WI38 (cell line): ENCODE data around the gene ZNFX1.

ENCODE experiments used
- H3K4me3 ChIP-seq: 2 replicates; pipeline ENCODE4 v1.5.1; 2011; ENCODE audit warnings: low read depth, mild to moderate bottlenecking, control low read depth, low read length
- TF ChIP-seq, protein P1 (sequence below): IDR thresholded peaks from 2 replicates; pipeline ENCODE4 v1.5.1; 2012; ENCODE audit warnings: low read depth, mild to moderate bottlenecking, control low read depth, low read length

Gene ZNFX1

DNA sequence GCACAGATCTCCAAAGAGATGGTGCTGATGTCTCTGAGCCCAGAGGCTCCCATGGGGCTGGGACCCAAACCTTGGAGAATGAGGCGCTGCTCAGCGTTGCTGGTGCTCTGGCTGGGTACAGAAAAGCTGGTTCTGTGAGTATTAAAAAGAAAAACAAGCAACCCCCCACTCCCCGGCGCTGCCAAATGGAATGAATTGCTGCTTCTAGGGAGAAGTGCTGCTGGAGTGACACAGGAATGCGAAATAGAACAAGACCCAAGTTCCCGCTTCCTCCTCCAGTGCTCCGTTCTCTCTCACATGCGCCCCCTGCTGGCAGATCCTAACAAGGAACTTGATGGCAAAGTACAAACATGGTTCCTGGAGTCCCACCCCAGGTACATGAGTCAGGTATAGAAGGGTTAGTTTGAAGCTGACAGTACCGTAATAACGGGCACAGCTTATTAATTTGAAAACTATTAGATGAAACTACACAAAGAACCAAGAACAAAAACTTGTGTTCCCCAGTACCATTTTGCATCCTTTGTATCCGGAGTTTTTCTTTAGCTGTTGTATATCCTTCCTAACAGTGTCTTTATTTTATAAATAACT is 60.8 kb downstream of the ZNFX1 start:
- TF ChIP-seq, protein P1, sequence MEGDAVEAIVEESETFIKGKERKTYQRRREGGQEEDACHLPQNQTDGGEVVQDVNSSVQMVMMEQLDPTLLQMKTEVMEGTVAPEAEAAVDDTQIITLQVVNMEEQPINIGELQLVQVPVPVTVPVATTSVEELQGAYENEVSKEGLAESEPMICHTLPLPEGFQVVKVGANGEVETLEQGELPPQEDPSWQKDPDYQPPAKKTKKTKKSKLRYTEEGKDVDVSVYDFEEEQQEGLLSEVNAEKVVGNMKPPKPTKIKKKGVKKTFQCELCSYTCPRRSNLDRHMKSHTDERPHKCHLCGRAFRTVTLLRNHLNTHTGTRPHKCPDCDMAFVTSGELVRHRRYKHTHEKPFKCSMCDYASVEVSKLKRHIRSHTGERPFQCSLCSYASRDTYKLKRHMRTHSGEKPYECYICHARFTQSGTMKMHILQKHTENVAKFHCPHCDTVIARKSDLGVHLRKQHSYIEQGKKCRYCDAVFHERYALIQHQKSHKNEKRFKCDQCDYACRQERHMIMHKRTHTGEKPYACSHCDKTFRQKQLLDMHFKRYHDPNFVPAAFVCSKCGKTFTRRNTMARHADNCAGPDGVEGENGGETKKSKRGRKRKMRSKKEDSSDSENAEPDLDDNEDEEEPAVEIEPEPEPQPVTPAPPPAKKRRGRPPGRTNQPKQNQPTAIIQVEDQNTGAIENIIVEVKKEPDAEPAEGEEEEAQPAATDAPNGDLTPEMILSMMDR, result peak; percentile 79
- H3K4me3 ChIP-seq, result 0 out of 2 replicates have a peak overlapping the region, but pooled peaks have one; percentile 23

DNA sequence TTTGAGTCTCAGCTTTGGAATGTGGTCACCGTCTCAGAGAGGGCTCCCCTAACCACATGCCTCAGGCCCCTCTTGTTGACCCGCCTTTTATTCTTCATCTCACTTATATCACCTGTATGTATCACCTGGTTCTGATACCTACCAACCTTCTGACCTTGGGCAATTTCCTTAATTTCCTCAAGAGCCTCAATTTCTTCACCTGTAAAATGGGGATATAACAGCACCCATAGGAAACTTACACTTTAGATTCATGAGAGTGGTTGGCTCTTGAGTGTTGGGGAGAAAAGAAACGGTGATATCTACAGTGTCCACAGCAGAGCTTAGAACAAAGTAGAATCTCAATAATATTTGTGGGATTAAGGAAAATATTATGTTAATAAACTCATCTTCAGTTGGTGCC is 62.6 kb downstream of the ZNFX1 start:
- TF ChIP-seq, protein P1, result no peak
- H3K4me3 ChIP-seq, result no peak overlapping the region

DNA sequence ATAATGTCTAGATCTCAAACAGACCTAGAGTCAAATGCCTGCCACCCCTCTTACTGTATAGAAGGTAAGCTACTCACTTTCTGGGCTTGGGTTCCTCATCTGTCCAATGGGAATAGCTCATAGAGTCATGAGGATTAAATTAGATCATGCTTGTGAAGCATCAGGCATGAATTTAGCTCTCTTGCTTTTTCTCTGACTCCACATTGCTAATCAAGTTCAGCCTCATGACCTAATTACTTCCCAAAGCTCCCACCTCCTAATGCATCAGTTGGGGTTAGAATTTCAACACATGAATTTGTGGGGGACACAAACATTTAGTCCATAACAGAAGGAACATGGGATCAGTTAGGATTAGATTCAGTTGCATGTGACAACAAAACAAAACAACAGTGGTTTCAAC is 63.3 kb downstream of the ZNFX1 start:
- no peak overlapping the region for H3K4me3 ChIP-seq
- TF ChIP-seq, protein P1, result no peak

DNA sequence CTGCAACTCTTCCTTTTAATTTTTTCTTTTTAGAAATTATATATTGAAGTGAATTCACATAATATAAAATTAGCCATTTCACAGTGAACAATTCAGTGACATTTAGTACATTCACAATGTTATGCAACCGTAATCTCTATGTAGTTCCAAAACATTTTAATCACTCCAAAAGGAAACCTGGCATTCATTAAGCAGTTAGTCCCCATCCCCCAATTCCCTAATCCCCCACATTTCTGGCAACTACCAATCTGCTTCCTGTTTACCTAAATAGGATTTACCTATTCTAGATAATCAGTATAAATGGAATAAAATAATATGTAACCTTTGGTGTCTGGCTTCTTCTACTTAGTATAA is 67.1 kb downstream of the ZNFX1 start:
- TF ChIP-seq, protein P1, result no peak
- no peak overlapping the region for H3K4me3 ChIP-seq

DNA sequence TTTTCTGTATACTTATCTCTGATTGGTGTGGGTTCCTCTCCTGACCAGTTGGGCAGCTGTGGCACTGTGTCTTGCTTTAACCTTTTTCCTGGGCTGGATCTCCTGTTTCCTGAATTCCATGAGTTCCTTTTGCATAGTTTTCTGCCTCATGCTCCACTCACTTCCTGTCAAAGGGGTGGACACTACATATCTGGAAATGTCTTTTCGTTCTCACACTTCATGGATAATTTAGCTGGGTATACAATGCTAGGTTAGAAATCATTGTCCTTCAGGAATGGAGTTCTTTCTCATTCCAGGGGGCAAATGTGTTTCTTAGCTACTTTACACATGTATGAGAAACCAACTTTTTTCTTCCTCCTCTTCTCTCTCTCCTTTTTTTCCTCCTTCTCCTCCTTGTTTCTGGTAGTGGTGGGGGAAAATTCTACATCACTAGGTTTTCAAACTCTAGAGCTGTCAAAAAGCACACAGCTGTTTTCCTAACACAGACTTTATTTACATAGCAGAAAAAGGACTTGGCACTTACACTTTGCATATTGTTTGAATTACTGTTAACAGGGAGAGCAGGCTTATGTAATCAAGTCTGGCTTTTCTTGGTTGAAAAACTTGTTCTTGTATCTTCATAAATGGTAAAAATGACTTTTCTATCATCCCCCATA is 67.6 kb downstream of the ZNFX1 start:
- no peak overlapping the region for H3K4me3 ChIP-seq
- TF ChIP-seq, protein P1, result no peak

DNA sequence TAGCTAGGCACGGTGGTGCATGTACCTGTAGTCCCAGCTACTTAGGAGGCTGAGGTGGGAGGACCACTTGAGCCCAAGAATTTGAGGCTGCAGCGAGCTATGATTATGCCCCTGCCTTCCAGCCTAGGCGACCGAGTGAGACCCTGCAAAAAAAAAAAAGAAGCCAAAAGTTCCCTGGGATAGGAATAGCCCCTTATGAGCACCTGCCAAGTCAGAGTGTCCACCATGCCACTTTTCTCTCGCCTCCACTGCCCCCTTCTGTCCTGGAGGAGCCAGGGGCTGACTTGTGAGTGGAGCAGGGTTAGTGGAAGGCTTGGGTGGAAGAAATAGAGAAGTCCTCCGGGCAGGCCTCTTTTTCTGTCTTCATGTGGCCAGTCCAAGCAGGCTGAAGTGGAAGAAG is 70.8 kb downstream of the ZNFX1 start:
- TF ChIP-seq, protein P1, result no peak
- no peak overlapping the region for H3K4me3 ChIP-seq

DNA sequence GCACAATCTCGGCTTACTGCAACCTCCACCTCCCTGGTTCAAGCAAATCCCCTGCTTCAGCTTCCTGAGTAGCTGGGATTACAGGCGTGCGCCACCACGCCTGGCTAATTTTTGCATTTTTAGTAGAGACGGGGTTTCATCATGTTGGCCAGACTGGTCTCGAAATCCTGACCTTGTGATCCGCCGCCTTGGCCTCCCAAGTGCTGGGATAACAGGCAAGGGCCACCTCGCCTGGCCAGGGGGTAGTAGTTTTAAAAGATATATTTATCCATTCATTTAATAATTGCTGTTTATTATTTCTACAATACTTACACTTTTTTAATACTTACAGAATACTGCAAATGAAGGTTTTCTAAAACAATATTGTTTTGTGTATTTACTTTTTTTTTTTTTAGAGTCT is 74.1 kb downstream of the ZNFX1 start:
- no peak overlapping the region for H3K4me3 ChIP-seq
- TF ChIP-seq, protein P1, result no peak
